Activated CD4-positive, alpha-beta T cell treated with anti-CD3 and anti-CD28 coated beads, Interleukin-2, amount 50 U/mL, for 1 hour (primary cell): Measurements from ENCODE around the gene DUSP5.
"Not testable (repeated sequence)": the region's sequence is repeated elsewhere in the genome, so short reads cannot be mapped to it uniquely, and the experiment has no call there.

Experiments
- DNase-seq: peaks from one replicate; pipeline ENCODE4 v3.0.0-alpha.2; 2020

The DUSP5 gene

DNA sequence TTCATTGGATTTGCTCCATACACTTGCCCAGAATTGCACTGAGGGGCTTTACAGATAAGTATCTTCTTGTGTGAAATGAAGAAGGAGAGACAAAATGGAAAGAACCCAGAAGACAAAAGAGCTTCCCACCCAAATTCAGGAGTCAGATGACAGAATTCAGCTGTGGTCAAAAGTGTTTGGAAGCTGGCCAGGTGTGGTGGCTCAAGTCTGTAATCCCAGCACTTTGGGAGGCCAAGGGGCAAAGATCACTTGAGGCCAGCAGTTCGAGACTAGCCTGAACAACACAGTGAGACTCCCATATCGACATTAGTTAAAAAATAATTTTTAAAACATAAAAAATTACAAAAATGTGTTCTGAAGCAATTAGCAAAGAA lies 27.1 kb downstream of the DUSP5 start:
- DNase-seq, result no peak

DNA sequence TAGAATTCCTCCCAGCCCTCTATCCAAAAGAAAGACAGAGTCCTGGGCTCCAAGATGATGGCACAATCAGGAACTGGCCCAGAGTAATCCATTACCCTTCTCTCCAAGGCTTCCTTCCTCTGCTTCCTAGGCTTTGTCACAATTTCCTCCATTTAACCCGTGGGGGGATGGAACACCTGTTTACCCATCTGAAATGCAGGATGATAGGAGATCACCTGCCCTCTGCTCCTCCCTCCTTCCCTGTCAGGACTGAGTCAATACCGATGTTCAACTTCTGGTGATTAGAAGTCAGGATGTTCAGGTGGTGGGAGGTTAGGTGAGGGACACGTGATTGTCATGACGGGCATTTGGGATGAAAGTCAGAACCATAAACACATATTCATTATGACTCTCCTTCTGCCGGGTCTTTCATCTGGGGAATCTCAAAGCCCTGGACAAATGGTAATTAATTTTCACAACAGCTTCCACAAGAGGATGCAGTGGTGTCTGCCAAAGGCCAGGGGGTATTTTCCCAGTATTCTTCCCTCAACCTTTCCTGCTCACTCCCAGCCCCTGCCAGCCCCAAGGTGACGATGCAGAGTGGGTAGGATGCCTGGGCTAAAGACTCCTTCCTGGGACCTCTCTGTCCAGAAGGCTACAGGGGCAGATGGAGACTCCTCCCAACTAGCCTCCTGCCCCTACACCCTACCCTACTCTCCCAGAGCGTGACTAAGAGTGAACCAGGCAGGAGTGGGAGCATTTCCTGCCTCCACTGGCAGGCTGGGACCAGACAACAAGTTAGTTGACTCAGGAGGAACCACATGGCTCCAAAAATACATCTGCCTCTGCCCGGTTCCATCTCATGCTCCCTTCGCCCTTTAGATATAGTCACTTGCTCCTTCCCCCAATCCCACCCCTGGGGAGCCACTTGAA lies 27.9 kb downstream of the DUSP5 start:
- DNase-seq, result no peak

DNA sequence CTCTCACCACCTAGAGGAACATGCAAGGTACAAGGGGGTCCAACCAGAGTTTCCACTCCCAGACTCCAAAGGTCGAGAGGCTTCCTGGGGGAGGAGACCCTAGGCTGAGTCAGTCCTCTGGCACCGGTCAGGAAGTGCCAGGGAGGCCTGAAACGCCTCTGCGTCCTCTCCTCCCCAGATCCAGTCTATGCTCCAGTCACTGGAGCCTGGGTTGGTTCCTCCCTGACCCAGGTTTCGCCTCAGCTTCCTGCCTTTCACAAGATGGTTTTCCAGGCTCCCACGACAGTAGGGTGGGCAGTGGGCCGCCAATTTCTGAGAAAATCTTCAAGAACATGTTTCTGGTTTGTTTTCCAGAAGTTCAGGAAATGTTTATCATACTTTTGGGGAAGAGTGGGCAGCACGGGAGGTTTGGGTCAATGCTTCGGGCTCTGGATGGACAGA lies 30.0 kb downstream of the DUSP5 start:
- no peak for DNase-seq

DNA sequence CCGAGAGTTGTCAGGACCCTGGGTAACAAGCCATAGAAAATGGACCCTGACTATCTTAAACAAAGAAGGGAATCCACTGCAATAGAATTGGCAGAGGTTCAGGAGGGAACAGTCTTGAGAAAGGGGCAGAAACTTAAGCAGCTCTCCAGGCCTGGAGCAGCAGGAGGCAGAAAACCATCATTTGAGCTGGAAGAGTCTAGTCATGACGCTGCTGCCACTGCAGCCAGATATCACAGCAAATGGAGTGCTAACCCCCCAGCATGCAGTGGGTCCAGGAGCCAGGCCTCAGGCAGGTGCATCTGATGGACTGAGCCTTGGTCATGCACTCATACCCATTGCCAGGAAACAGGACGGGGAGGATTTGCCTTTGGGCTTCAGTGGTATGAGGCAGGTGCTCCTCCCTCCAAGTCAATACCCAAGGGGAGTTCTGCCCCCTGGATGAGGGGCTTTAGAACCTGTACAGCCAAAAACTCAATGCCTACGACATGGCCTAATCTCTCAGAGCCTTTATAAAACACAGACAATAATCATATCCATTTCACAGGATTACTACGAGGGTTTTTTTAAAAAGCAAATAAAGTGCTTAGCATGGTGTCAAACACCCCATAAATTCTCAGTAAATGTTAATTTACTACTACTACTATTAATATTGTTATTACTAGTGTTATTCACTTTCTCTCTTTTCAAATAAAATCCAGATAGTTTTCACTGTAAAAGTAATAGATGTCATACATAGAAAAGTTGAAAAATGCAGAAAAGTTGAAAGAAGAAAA lies 30.7 kb downstream of the DUSP5 start:
- no peak for DNase-seq

DNA sequence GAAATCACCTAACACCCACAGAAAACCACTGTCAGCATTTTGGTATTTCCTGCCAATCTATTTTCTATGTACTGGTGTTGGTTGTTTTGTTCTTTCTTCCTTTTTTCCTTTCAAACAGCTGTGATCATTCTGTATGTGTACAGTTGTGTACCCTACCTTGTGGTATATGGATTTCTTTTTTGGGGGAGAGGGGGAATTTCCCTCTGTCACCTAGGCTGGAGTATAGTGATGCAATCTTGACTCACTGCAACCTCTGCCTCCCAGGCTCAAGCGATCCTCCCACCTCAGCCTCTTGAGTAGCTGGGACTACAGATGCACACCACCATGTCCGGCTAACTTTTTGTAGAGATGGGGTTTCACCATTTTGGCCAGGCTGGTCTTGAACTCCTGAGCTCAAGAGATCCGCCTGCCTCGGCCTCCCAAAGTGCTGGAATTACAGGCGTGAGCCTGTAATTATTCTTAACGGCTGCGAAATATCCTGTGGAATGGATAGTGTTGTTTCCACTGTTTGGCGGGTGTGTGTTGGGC lies 31.4 kb downstream of the DUSP5 start:
- not testable (repeated sequence) for DNase-seq

DNA sequence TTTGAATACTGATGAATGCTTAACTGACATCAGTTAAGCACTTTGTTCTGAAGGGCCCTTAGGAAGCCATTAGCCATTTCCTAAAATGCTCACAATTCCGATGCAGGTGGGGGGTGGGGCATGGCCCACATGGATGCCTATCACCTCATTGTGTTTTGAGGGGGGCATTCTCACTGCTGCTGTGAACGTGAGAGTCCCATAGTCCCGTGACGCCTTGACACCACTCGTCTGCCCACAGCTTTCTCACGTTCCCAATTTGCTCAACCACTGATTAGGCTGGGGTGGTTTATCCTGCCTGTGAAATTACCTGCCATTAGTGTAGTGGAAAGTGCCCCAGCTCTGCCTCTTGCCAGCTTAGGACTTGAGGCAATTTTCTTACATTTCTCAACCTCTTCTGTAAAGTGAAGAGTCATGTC lies 31.9 kb downstream of the DUSP5 start:
- no peak for DNase-seq

DNA sequence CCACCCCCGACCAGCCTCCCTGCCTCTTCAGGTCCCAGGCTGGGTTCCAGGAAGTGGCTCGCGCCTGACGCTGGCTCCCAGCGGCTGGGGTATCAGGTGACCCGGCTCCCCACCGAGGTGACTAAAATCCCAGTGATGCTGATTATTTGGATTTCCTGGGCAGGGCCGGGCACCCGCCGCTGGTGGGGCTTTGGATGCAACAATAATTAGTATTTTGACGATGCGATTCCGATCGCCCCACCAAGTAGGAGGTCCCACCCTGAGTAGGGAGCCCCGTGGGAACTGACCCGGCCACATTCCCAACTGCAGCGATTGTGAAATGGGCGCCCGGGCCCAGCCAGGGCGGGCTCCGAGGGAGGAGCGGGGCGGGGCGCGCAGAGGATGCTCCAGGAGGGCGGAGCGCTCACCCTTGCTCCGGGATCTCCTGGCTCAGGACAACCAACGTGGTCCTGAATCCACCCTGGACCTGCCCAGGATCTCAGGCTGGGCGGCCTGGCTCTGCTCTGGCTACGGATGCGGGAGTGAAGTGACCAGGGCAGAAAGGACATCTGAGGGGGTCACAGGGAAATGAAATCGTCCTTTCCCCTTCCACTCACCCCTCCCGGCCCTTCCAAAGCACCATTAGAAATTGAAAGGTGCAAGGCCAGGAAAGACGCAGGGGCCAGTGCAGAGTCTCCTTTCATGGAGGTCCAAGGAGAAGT lies 32.6 kb downstream of the DUSP5 start:
- no peak for DNase-seq

DNA sequence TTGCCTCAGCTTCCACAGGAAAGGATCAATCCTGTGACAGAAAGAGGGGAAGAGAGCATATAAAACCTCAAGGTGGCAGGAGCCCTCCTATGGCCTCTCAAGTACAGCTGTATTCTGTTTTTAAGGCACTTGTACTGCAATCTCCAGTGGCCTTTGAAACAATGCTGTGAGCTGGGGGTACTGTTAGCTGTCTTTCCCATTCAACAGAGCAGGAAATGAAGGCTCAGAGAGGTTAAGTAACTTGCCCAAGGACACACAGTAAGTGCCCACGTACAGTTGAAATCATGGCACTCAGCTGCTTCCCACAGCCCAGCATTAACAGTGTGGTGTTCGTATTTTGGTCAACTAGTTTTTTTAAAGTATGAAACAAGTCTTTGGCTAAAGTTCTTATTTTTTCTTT lies 34.0 kb downstream of the DUSP5 start:
- no peak for DNase-seq

DNA sequence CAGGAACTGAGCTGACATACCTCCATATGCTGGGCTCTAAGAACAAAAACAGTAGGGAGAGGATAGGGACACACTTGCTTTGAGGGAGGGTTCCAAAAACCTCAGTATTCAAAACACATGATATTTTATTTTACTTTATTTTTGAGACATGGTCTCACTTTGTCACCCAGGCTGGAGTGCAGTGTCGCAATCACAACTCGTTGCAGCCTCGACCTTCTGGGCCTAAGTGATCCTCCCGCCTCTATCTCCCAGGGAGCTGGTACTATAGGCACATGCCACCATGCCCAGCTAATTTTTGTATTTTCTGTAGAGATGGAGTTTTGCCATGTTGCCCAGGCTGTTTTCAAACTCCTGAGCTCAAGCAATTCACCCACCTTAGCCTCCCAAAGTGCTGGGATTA lies 34.9 kb downstream of the DUSP5 start:
- not testable (repeated sequence) for DNase-seq

DNA sequence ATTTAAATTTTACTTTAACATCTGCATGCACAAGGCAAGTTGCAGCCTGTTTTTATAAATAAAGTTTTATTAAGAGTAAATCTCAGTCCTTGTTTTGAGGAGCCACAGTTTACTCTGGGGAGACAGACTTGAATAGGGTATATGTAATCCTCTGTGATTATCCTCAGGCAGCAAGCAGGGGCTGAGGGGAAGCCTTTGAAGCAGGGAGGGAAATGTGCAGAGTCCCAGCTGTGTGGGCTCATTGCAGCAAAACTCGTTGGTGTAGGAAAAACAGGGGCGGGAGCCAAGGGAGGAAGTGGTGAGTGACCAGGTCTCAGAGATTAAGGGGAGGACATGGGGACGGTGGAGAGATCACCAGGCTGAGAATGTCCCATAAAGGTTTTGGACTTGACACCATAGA lies 35.4 kb downstream of the DUSP5 start:
- DNase-seq, result no peak

DNA sequence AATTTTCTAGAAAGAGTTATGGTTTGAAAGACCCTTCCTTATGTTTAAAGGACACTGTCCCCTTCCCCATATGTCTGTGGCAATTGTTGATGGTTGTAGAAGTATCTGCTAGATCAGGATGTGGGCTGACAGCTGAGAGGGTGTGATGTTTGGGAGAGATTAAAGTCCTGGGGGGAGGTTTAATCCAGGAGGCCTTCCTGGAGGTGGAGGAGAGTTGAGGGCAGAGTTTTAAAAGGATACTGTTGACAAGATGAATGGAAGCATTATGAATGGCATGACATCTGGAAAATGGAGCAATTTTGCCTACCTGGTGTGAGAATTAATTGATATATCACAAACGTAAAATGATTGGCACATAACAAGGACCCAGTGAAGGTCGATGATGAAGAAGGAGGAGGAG lies 36.9 kb downstream of the DUSP5 start:
- no peak for DNase-seq

DNA sequence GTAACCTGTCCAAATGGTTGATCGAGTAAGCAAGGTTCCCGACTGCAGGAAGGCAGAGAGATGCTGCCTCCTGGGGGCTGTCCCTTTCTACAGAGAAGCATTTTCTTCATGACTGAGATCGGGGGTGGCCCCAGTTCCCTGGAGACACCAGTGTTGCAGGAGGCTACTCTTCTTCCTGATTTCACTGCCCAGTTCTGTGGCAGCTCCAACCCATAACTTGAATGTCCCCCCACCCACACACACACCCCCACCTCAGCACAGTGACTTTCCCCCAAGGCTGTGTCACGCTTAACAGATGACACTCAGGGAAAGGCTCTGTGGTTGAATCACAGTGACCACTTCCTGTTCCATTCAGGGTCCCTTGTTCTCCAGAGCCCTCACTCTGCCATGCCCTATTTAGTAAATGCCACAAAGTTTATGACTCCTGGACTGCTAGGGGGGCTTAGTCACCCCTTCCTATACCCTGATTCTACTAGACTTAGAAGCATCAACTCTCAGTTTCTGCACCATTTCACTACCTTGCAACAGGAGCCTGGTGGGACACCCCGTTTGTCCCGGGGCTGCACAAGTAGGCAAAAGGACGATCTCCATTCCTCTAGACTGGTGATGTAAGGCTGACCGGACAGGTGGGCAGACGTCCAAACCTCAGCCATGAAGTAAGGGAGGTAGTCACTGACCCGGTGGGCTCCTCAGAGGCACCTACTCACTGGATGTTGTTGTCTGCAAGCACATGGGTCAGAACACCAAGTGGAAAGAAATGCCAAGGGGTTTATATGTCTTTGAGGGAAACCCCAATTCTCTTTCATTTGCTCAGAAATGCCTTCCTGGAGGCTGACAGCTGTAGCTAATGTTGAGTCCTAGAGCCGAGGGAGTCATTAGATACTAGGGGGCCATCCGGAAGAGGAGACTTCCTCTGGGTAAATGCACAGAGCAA lies 38.5 kb downstream of the DUSP5 start:
- DNase-seq, result peak; percentile 26

DNA sequence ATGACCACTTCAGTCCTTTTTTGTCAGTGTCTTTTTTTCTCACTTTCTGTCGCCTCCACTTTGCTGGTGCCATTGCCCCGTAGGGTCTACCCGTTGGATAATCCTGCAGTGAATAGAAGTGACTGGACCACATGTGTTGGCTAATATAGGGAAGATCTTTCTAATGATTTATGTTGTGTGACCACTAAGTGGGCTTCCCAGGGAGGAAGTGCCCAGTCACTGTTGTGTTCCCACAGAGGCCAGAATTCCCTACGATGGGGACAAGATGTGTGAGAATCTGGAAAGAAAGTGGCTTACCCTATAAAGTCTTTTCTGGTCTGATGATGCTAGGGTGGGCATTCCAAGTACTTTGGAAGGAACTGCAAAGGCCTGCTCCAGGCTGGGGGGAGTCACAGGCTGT lies 41.4 kb downstream of the DUSP5 start:
- DNase-seq, result no peak

DNA sequence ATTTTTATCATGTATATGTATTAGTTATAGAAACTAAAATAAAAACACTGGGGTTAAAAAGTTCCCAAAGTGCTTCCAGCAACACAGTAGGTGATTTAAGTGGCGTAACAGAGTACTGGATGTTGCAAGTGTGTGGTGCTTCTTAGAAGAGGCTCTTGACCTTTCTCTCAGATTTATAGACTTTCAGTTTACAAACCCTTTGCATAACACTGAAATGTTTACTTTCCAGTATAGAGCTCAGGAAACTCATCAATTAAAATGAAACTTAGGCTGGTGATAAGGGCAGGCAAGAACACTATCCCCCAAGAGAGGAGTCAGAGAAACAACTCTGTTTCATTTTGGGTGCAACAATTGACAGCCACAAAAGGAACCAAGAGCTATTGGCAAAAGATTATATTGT lies 42.3 kb downstream of the DUSP5 start:
- no peak for DNase-seq

DNA sequence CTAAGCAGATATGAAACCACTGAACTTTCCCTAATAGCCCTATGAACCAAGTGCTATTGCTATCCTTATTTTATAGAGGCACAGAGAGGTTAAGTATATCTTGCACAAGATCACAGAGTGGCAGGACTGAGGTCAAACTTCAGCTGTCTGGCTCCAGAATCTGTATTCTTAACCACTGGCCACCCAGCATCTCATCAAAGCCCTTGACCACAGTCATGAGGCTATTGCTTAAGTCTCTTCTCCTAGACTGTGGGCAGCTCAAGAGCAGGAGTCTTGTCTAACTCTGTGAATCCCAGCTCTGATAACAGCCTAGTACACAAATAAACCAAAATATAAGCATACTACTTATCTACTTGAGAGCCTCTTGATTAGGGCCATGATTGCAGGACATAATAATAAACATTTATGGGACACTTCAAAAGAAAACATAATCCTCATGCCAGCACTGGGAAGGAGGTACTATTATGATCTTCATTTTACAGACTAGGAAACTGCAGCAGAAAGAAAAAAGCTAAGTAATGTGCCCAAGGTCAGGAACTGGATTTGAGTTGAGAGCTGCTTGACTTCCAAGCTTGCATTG lies 47.3 kb downstream of the DUSP5 start:
- DNase-seq, result no peak

DNA sequence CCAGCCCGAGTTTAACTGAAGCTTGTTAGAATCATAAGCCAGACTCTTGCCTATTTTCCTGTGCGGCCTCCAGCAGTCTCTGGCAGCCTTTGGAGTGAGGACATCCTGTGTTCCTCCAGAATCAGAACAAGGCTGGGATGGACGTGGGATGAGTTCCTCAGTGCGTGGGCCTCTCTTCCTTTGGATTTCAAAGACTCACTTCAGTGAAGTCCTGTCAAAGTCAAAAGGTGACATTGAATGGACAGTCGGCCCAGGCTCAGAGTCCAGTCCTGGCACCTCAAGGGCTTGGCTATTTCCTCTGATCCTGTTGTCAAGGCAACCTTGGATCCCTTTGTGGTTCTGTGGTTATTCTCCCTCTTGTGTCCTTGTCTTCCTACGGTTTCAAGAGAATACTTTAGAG lies 48.4 kb downstream of the DUSP5 start:
- DNase-seq, result no peak

DNA sequence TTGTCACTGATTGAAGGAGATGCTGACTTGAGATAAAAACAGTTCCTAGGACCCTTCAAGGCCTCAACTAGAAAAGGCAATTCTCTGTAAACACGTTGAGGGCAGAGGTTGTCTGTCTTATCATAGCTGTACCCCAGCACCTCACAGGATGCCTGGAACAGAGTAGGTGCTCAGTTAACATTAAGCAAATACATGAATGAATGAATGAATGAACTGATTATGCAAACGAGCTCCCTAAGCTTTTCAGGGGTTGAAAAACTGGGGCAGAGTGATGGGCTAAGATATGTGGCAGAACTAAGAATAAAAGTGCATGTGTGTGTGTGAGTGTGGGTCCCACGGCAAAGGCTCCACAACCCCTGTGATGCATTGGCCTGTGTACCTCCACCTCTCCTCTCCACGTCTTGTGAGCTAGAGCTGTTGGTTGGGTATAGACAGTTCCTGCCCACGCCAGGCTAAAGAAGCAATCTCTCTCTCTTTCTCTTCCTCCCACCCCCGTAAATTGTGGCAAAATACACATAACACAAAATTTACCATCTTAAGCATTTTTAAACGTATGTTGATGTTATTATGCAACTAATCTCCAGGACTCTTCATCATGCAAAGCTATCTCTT lies 48.9 kb downstream of the DUSP5 start:
- DNase-seq, result no peak

DNA sequence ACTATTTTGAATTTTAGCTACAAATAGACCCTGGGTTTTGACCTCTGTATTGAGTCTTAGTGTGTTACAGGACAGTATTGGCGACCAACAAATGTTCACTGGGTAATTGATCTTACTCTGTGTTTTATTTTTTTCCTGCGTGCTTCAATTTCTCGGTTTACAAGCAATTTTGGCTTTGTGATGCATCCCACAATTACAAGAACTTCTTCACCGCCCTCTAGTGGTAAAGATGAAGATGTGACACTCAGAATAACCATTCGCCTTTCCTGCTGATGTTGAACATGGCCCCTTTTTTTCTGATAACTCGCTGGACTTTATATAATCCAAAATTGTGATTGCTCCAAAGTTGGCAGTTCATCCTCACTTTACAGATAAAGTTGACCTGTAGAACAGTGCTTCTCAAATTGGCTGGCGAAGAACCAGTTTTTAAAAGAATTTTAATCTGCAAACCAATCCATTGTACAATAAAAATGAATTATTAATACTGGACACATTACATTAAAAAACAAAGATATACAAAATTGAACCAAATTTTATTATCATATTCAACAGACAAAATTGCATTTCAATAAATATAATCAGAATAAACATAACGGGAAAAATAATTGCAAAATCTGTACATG lies 49.5 kb downstream of the DUSP5 start:
- no peak for DNase-seq

DNA sequence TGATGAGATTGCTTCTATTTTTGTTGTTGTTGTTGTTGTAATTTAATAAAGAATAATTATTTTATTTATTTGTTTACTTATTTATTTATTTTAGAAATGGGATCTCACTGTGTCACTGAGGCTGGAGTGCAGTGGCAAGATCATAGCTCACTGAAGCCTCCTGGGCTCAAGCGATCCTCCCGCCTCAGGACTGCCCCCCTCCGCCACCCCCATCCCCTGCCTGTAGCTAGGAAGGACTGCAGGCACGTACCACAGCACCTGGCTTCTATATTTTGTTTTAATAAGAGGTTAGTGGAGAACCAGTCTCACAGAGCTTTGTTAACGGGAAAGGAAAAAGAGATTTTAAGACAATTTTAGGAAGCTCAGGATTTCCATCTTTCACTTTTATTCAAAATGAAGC lies 50.3 kb downstream of the DUSP5 start:
- DNase-seq, result no peak

DNA sequence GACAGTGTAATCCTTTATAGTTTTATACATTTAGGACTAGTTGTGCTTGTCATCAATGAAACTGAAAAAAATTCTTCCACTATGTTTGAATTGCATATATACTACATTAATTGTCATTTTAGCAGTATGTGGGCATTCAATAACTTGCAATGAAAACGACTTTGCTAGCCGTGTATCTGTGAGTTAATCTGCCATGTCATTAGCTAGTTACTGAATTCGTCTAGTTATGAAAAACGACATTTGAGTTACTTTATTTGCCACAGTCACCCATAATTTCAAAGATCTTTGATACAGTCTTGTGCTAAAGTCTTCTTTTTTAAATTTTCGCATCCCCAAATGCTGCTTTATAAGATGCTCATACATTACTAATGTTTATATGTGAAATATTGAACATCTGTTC lies 51.5 kb downstream of the DUSP5 start:
- DNase-seq, result no peak

DNA sequence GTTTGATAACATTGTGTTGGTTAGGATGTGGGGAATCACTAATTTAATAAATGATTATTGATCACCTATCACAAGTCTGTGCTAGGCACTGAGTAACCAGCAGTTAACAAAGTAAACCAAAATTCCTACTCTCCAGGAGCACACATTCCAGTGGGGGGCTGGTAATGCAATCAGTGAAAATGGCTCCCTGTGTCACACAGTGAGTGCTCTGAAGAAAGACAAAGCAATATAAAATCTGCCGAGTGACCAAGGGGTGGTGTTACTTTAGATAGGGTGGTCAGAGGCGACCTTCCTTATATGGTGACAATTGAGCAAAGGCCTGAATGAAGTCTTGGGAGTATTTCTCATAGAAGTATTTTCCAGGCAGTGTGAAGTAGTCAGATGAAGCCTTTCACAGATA lies 56.2 kb downstream of the DUSP5 start:
- DNase-seq, result no peak
